C4-2B (cell line): ENCODE data around the gene LATS2.

Experiments
- CTCF ChIP-seq: fragments of 450-650 bp; conservative IDR thresholded peaks from 2 replicates; pipeline ENCODE4 v1.5.1; 2017; ENCODE audit warnings: mild to moderate bottlenecking
- ZFX ChIP-seq: fragments of 450-650 bp; IDR thresholded peaks from 2 replicates; pipeline ENCODE4 v1.6.1; 2017

GRCh38 chr13:20983386-20983785, 78.0 kb downstream of the LATS2 start:
- TF ChIP-seq CTCF = no peak
- TF ChIP-seq ZFX = no peak
